ENCODE results near the gene DGKE. TPM values are rescaled to one million over a fixed set of nuclear protein-coding genes. Genes with fewer than 3 reads are reported as not detected.

The DGKE gene
- total RNA-seq (2021; fragmentation: NEBNext Ultra II Directional; extraction: Animal tissue kit (Norgen Biotek cat#: 25700)) (7.4 and 7.7 TPM in 2 replicates), polyA plus RNA-seq (2011; rRNA removed) (1.7 and 3.1 TPM in 2 replicates), polyA minus RNA-seq (2011; rRNA and poly(A)+ RNA removed) (4.4 and 6.0 TPM in 2 replicates)
- polyA plus RNA-seq (2011; cell fraction: cytosol; rRNA removed) = 1.8 TPM
- polyA plus RNA-seq (2011; cell fraction: nucleus; rRNA removed) = 5.8 TPM
- 1.7 to 3.9 TPM (median 2.7 TPM) in 4 replicates for polyA plus RNA-seq (2012, experiment 1 of 2)
- 0.50 TPM for polyA plus RNA-seq (2012, experiment 2 of 2)
- 7.5 TPM for polyA plus RNA-seq (2013, experiment 1 of 2)
- 7.1 TPM for polyA plus RNA-seq (2013, experiment 2 of 2)
- 1.9 TPM for polyA minus RNA-seq (2011; cell fraction: cytosol; rRNA and poly(A)+ RNA removed)
- polyA minus RNA-seq (2011; cell fraction: nucleus; rRNA and poly(A)+ RNA removed) = 15.4 TPM
- long read RNA-seq, experiment 1, partial matches to known transcripts = 0 of 1 reads
- long read RNA-seq, experiment 1, other reads (novel, unspliced or antisense) = 1 of 1 reads
- long read RNA-seq, experiment 2, partial matches to known transcripts = 0 of 1 reads
- long read RNA-seq, experiment 2, other reads (novel, unspliced or antisense) = 1 of 1 reads

- POLR2A ChIA-PET (ENCODE audit: partially characterized antibody) = interaction anchor here (0.6 to 2.2 kb wide), 6 partner anchors 9 to 207 kb away, joined by 3 to 9 read pairs (median 4); partner anchors contain the start of gene TRIM25
- Histone ChIP-seq H2AK5ac (ENCODE audit: low read depth, low read length) (no peak within 1 kb of the TSS), H2AFZ (ENCODE audit: low read length) (peak within 1 kb of the TSS; percentile 93; the same call in 1 of the 2 replicates), H2BK120ac (replicated peaks; ENCODE audit: low read depth, low read length) (peak within 1 kb of the TSS; percentile 65), H4K5ac (ENCODE audit: insufficient read length, low read depth, low read length) (peak within 1 kb of the TSS; percentile 52), H3K14ac (ENCODE audit: insufficient read length) (no peak within 1 kb of the TSS), H4K91ac (replicated peaks; ENCODE audit: insufficient read length, low read length) (peak within 1 kb of the TSS; percentile 76), H4K8ac (ENCODE audit: extremely low read depth, insufficient read depth, low read length) (peak within 1 kb of the TSS; percentile 90; the same call in 1 of the 2 replicates), H3K4me1 (replicated peaks in 1 of 4; ENCODE audit: control insufficient read depth in 3 of 4, insufficient read depth in 4 of 4, low read length in 3 of 4) (peaks cover 0 to 9% (median 5%) of the 10 kb centered on the region in 4 experiments; a peak in 5 of 7 replicates), H3K36me3 (ENCODE audit: control insufficient read depth in 2 of 4, insufficient read depth in 4 of 4, low read length in 3 of 4) (no peaks in the 10 kb centered on the region; a peak in 1 of 8 replicates), H3K4ac (replicated peaks; ENCODE audit: insufficient read length, low read depth, low read length) (peak within 1 kb of the TSS; percentile 71), H3K79me1 (ENCODE audit: low read depth, low read length) (no peaks in the 10 kb centered on the region; the same call in 1 of the 2 replicates), H2BK20ac (ENCODE audit: low read length) (no peak within 1 kb of the TSS), H3K79me2 (ENCODE audit: control insufficient read depth in 1 of 2, insufficient read depth in 2 of 2, low read length in 2 of 2) (peaks cover 0 to 8% of the 10 kb centered on the region in 2 experiments; a peak in 1 of 4 replicates), H3K18ac (ENCODE audit: extremely low read depth, low read length) (peak within 1 kb of the TSS; percentile 65), H2BK12ac (ENCODE audit: low read depth, low read length) (no peak within 1 kb of the TSS; the same call in 1 of the 2 replicates), H3K23me2 (ENCODE audit: low read depth, low read length) (peaks cover 18% of the 10 kb centered on the region), H4K20me1 (replicated peaks in 1 of 2; ENCODE audit: control insufficient read depth in 1 of 2, insufficient read depth in 2 of 2, low read length in 2 of 2) (peaks cover 0 to 12% of the 10 kb centered on the region in 2 experiments), H3K4me3 (ENCODE audit: extremely low read depth in 1 of 4, insufficient read depth in 2 of 4, low read depth in 3 of 4, low read length in 4 of 4) (peak within 1 kb of the TSS; percentile 59 to 77 (median 74)), H2BK5ac (ENCODE audit: low read depth, low read length) (peak within 1 kb of the TSS; percentile 8; the same call in 1 of the 2 replicates), H3K4me2 (ENCODE audit: insufficient read depth in 1 of 2, low read depth in 2 of 2, low read length in 2 of 2) (peak within 1 kb of the TSS; percentile 66 to 98), H3K9ac (replicated peaks in 1 of 4; ENCODE audit: extremely low read depth in 1 of 4, low read depth in 3 of 4, low read length in 3 of 4) (peak within 1 kb of the TSS; percentile 24 to 47 (median 40); a peak in 6 of 7 replicates), H3K27ac (ENCODE audit: low read depth, low read length) (no peak within 1 kb of the TSS; the same call in 1 of the 2 replicates), H2BK15ac (ENCODE audit: low read length) (peak within 1 kb of the TSS; percentile 97; the same call in 1 of the 2 replicates), H3K23ac (ENCODE audit: insufficient read length) (no peak within 1 kb of the TSS), H3K27me3 (replicated peaks in 1 of 4; ENCODE audit: control insufficient read depth in 3 of 4, extremely low read depth in 1 of 4, insufficient read depth in 3 of 4, low read length in 3 of 4) (peaks cover 0 to 8% (median 6%) of the 10 kb centered on the region in 4 experiments; a peak in 6 of 7 replicates), H3K9me3 (ENCODE audit: insufficient read depth in 2 of 2, low read depth in 1 of 2, low read length in 1 of 2) (no peaks in the 10 kb centered on the region; a peak in 1 of 4 replicates), H3K56ac (replicated peaks; ENCODE audit: insufficient read length, low read depth, low read length) (no peak within 1 kb of the TSS)
- peak; percentile 85 to 98 for DNase-seq (ENCODE audit: low read depth in 1 of 2, low spot score in 2 of 2)
- no peak for FAIRE-seq
- CTCF ChIA-PET (ENCODE audit: partially characterized antibody) = interaction anchor here (1.9 to 4.4 kb wide), 2 partner anchors 17 to 59 kb away, joined by 6 to 18 read pairs; no protein-coding TSS in a partner anchor
- WGBS, 2 experiments (ENCODE audit: extremely low coverage in 1 of 2, insufficient coverage in 1 of 2, insufficient read length in 1 of 2, insufficient replicate concordance in 2 of 2, low coverage in 1 of 2, low lambda C conversion rate in 2 of 2, missing lambda C conversion rate in 1 of 2) = 3% methylated on average over 41 of the region's 66 CpGs; no CpG with 5 or more reads in 1 of the 2 experiments
- TF ChIP-seq HDAC2 (IDR thresholded peaks at IDR 0.05; ENCODE audit: borderline replicate concordance in 1 of 2, low read depth in 2 of 2, low read length in 2 of 2) (peak; percentile 55 to 97; a peak in 2 of 4 replicates), TAF1 (IDR thresholded peaks at IDR 0.05; ENCODE audit: low read depth, low read length) (peak; percentile 8)
Measured at GRCh38 chr17:56833809-56834379, at the start of gene DGKE, which contains the start of gene C17orf67. Gene DGKE, plus strand, starts transcription at chr17:56834151. Its CDS starts 645 bp downstream, at chr17:56834796. Gene C17orf67, minus strand, starts transcription at chr17:56833920. Its CDS starts 18,110 bp downstream, at chr17:56815810.
